ENCODE measurements around the gene PLXNA4. TPM values are rescaled to one million over a fixed set of nuclear protein-coding genes. Genes with fewer than 3 reads are reported as not detected.

Gene PLXNA4
- total and polyA plus RNA-seq, 9 of the 15 experiments (the other 6 are each of a cell fraction or from before 2014, with no cell fraction given): under 0.01 to 0.09 TPM; not detected in 7

- H3K9me1 ChIP-seq (ENCODE audit: control insufficient read depth, insufficient read depth, low read length): no peaks in the 10 kb centered on the region
- no peak overlapping the region for H3K4me2 ChIP-seq (ENCODE audit: insufficient read depth, low read length)
- no peak overlapping the region for H3K9ac ChIP-seq (ENCODE audit: insufficient read depth in 1 of 2, low read depth in 2 of 2, low read length in 2 of 2)
- CTCF ChIA-PET (ENCODE audit: low intra/inter-chr PET ratio): no interaction called here
- no peaks in the 10 kb centered on the region for H3K9me3 ChIP-seq (replicated peaks; ENCODE audit: control insufficient read depth, insufficient read depth, low read depth, low read length)
- no peak overlapping the region for H2AFZ ChIP-seq (ENCODE audit: low read depth, low read length)
- no peak overlapping the region for H3K27ac ChIP-seq (ENCODE audit: extremely low read depth, low read depth, low read length)
- DNase-seq (ENCODE audit: extremely low read depth in 1 of 4, low spot score in 3 of 4) (no peak), FAIRE-seq (no peak), ATAC-seq (no peak)
- H3K4me3 ChIP-seq: no peak overlapping the region
- BruUV-seq (replicated peaks): no TSS peak
- WGBS (ENCODE audit: insufficient coverage, low coverage, missing lambda C conversion rate): 0% methylated on average over 4 of the region's 4 CpGs
- intact Hi-C loops (cut with micrococcal nuclease) (no loop called here), in situ Hi-C loops (cut with MboI) (no loop called here)
- no peaks in the 10 kb centered on the region for H3K36me3 ChIP-seq (ENCODE audit: control insufficient read depth, insufficient read depth, low read length)
- H3K4me1 ChIP-seq (replicated peaks in 1 of 2; ENCODE audit: control insufficient read depth in 2 of 2, insufficient read depth in 2 of 2, low read length in 2 of 2): no peaks in the 10 kb centered on the region
- POLR2A ChIA-PET: no interaction called here
- H4K20me1 ChIP-seq (replicated peaks; ENCODE audit: control insufficient read depth, insufficient read depth, low read length): peaks cover 8% of the 10 kb centered on the region
- TF ChIP-seq MTA2 (IDR thresholded peaks at IDR 0.05; ENCODE audit: low read depth) (no peak), RFX1 (IDR thresholded peaks at IDR 0.05) (peak; percentile 69), HES1 (IDR thresholded peaks at IDR 0.05; ENCODE audit: low read depth) (no peak)
- peaks cover 15 to 32% of the 10 kb centered on the region in 2 experiments for H3K27me3 ChIP-seq (ENCODE audit: control insufficient read depth in 2 of 2, insufficient read depth in 2 of 2, low read length in 2 of 2)
- H3K79me2 ChIP-seq (ENCODE audit: control insufficient read depth, insufficient read depth, low read length): no peaks in the 10 kb centered on the region
These were observed 463.6 kb downstream of the PLXNA4 start for GRCh38 chr7:132112657-132113056.

DNA sequence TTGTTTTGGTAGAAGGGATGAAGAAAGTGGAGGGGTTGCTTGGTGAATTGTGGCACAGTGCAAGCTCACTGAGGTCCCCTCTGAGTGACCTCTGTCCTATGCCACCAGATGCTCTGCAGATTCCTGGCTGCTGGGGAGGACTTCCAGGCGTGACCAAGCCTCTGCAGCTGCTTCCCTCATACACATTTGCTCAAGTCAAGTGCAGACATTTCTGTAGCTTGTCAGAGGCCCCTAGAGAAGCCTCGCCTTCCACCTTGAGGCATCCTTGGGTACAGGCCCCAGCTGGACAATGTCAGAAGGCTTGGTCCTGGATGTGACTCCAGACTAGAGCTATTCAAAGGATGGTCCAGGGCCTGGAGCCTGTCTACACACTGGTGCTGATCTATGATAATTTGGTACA lies 464.2 kb downstream of the PLXNA4 start:
- no peaks in the 10 kb centered on the region for H3K9me3 ChIP-seq (replicated peaks; ENCODE audit: control insufficient read depth, insufficient read depth, low read depth, low read length)
- ChIA-PET CTCF (ENCODE audit: low intra/inter-chr PET ratio) (no interaction called here), POLR2A (interaction anchor here (0.7 kb wide), 1 partner anchor 10 kb away, joined by 3 read pairs; no protein-coding TSS in a partner anchor)
- no peaks in the 10 kb centered on the region for H3K4me1 ChIP-seq (replicated peaks in 1 of 2; ENCODE audit: control insufficient read depth in 2 of 2, insufficient read depth in 2 of 2, low read length in 2 of 2)
- no peak overlapping the region for H3K4me3 ChIP-seq
- H3K79me2 ChIP-seq (ENCODE audit: control insufficient read depth, insufficient read depth, low read length): no peaks in the 10 kb centered on the region
- 0% methylated on average over 2 of the region's 2 CpGs for WGBS (ENCODE audit: insufficient coverage, low coverage, missing lambda C conversion rate)
- peaks cover 8% of the 10 kb centered on the region for H4K20me1 ChIP-seq (replicated peaks; ENCODE audit: control insufficient read depth, insufficient read depth, low read length)
- H2AFZ ChIP-seq (ENCODE audit: low read depth, low read length): no peak overlapping the region
- no TSS peak for BruUV-seq (replicated peaks)
- H3K9ac ChIP-seq (ENCODE audit: insufficient read depth in 1 of 2, low read depth in 2 of 2, low read length in 2 of 2): no peak overlapping the region
- no peaks in the 10 kb centered on the region for H3K36me3 ChIP-seq (ENCODE audit: control insufficient read depth, insufficient read depth, low read length)
- H3K27ac ChIP-seq (ENCODE audit: extremely low read depth, low read depth, low read length): no peak overlapping the region
- H3K9me1 ChIP-seq (ENCODE audit: control insufficient read depth, insufficient read depth, low read length): no peaks in the 10 kb centered on the region
- H3K27me3 ChIP-seq (ENCODE audit: control insufficient read depth in 2 of 2, insufficient read depth in 2 of 2, low read length in 2 of 2): peaks cover 15 to 32% of the 10 kb centered on the region in 2 experiments
- intact Hi-C loops (cut with micrococcal nuclease): no loop called here
- no peak overlapping the region for H3K4me2 ChIP-seq (ENCODE audit: insufficient read depth, low read length)
- DNase-seq (ENCODE audit: extremely low read depth in 1 of 4, low spot score in 3 of 4): no peak
- ATAC-seq: no peak
- no peak for TF ChIP-seq ZEB2 (IDR thresholded peaks at IDR 0.05)
- TF ChIP-seq PURB (CRISPR knock-in tag; IDR thresholded peaks at IDR 0.05; ENCODE audit: low read depth): no peak
- TF ChIP-seq ETV5 (CRISPR knock-in tag; IDR thresholded peaks at IDR 0.05; ENCODE audit: low read depth): no peak
- TF ChIP-seq ZNF75A (CRISPR knock-in tag; IDR thresholded peaks at IDR 0.05): no peak
- TF ChIP-seq, protein P1, sequence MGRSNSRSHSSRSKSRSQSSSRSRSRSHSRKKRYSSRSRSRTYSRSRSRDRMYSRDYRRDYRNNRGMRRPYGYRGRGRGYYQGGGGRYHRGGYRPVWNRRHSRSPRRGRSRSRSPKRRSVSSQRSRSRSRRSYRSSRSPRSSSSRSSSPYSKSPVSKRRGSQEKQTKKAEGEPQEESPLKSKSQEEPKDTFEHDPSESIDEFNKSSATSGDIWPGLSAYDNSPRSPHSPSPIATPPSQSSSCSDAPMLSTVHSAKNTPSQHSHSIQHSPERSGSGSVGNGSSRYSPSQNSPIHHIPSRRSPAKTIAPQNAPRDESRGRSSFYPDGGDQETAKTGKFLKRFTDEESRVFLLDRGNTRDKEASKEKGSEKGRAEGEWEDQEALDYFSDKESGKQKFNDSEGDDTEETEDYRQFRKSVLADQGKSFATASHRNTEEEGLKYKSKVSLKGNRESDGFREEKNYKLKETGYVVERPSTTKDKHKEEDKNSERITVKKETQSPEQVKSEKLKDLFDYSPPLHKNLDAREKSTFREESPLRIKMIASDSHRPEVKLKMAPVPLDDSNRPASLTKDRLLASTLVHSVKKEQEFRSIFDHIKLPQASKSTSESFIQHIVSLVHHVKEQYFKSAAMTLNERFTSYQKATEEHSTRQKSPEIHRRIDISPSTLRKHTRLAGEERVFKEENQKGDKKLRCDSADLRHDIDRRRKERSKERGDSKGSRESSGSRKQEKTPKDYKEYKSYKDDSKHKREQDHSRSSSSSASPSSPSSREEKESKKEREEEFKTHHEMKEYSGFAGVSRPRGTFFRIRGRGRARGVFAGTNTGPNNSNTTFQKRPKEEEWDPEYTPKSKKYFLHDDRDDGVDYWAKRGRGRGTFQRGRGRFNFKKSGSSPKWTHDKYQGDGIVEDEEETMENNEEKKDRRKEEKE (IDR thresholded peaks at IDR 0.05; ENCODE audit: borderline replicate concordance in 1 of 2, control insufficient read depth in 1 of 2, low read depth in 2 of 2, low read length in 1 of 2): no peak
- no peak for TF ChIP-seq L3MBTL2 (IDR thresholded peaks at IDR 0.05)
- TF ChIP-seq TFAM (CRISPR knock-in tag; conservative IDR thresholded peaks at IDR 0.05): no peak
- no peak for TF ChIP-seq ZKSCAN3 (CRISPR knock-in tag; IDR thresholded peaks at IDR 0.05)
- no peak for TF ChIP-seq YBX1 (IDR thresholded peaks at IDR 0.05)
- TF ChIP-seq ZNF41 (CRISPR knock-in tag; conservative IDR thresholded peaks at IDR 0.05): no peak
- no peak for TF ChIP-seq ZNF134 (CRISPR knock-in tag; conservative IDR thresholded peaks at IDR 0.05)
- no peak for TF ChIP-seq PPARD (CRISPR knock-in tag; IDR thresholded peaks at IDR 0.05)
- TF ChIP-seq NFE2L1 (tag; IDR thresholded peaks at IDR 0.05; ENCODE audit: borderline replicate concordance, low read depth): no peak
- no peak for FAIRE-seq
- in situ Hi-C loops (cut with MboI): no loop called here
